Measurements from ENCODE around the gene KHDC1L.
A peak's percentile ranks its signal among the peaks of the same experiment; 100 is the strongest.
"Not testable (repeated sequence)": the region's sequence is repeated elsewhere in the genome, so short reads cannot be mapped to it uniquely, and the experiment has no call there.

The KHDC1L gene, protein sequence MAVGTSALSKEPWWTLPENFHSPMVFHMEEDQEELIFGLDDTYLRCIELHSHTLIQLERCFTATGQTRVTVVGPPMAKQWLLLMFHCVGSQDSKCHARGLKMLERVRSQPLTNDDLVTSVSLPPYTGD

DNA sequence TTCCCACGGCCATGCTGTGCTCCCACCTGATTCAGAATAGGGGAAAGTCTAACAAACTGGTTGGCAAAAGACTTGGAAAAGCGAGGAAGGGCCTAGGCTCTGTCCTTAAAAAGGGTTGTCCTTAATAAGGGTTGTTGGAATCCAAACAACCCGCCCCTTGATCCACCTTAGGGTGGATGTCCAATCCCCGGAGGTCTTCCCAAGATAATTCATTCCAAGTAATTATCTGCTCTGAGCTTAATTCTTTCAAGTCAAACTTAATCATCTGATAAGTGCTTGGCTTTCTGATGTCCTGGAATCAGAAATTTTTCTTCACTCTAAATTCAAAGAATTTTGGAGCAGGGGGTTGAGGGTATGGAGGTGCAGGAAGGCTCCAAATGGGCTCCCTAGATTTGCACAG lies at the start of gene KHDC1L:
Gene KHDC1L (minus strand): TSS at position 101 of the 400 bp plus-strand sequence. CDS start 88 bp downstream, at position 13.
- no peak for DNase-seq (ENCODE audit: low read depth)

- not testable (repeated sequence) for DNase-seq (ENCODE audit: low read depth)
Measured at GRCh38 chr6:73269296-73269695, 44.0 kb upstream of the KHDC1L start.

DNA sequence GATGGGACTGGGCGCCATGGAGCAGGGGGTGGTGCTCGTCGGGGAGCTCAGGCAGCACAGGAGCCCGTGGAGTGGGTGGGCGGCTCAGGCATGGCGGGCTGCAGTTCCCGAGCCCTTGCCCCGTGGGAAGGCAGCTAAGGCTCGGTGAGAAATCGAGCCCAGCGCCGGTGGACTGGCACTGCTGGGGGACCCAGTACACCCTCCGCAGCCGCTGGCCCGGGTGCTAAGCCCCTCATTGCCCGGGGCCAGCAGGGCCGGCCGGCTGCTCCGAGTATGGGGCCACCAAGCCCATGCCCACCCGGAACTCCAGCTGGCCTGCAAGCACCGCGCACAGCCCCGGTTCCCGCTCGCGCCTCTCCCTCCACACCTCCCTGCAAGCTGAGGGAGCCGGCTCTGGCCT lies 43.6 kb upstream of the KHDC1L start:
- DNase-seq (ENCODE audit: low read depth) = not testable (repeated sequence)

- DNase-seq (ENCODE audit: low read depth) = no peak
Measured at GRCh38 chr6:73264446-73264845, 39.1 kb upstream of the KHDC1L start.

GRCh38 chr6:73263570-73263909 lies 38.2 kb upstream of the KHDC1L start:
- no peak for DNase-seq (ENCODE audit: low read depth)

GRCh38 chr6:73262671-73263569 lies 37.6 kb upstream of the KHDC1L start, which contains the start of gene KHDC1:
KHDC1 (minus strand) TSS chr6:73263196; CDS start chr6:73242517, 20,679 bp downstream.
- peak; percentile 62 for DNase-seq (ENCODE audit: low read depth)

DNA sequence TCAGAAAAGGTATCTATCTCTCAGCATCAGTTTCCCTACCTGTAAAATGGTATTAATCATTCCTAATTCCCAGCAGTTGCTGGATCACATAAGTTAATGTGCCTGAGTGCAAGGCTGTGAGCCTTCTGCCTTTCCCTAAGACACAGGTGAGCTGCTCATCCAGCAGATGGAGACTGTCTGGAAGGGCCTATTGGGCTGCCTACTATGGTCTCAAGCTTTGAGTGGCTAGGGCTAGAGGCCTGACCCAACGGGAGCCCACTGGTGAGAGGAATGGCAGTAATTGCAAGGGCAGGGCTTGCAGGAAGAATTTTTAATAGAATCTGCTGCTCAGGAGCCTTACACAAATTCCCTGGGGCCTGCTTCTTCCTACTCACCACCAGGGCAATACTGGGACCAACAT lies 33.4 kb upstream of the KHDC1L start:
- no peak for DNase-seq (ENCODE audit: low read depth)

- not testable (repeated sequence) for DNase-seq (ENCODE audit: low read depth)
Measured at GRCh38 chr6:73254323-73254722, 29.0 kb upstream of the KHDC1L start.

DNA sequence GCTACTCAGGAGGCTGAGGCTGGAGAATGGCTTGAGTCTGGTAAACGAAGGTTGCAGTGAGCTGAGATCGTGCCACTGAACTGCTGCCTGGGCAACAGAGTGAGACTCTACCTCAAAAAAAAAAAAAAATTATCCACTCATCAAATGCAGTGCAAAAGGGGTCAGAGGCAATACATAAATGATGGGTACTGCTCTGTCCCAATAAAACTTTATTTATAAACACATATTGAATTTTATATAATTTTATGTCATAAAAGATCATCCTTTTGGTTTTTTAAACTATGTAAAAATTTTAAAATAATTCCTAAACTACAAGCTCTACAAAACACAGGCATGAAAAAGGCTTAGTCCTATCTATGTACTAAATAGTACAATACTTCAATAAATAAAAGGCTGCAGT lies 27.4 kb upstream of the KHDC1L start:
- no peak for DNase-seq (ENCODE audit: low read depth)

DNA sequence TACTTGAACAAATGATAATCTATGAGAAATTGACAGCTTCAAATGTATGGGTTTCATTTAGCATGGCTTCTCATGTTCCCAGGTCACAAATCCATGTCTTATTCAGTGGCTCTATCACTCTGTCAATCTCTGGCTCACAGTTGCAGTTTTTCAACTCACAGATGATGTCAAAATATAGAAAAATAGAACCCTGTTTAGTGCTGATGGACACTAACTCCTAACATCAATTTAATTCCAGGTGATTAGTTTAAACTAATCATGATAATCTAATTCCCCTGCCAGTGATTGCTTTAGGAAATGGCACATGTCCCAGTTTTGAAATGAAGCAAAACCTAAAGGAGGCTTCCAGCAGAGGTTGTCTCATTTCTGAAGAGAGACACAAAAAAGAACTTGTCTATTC lies 24.7 kb upstream of the KHDC1L start:
- no peak for DNase-seq (ENCODE audit: low read depth)

DNA sequence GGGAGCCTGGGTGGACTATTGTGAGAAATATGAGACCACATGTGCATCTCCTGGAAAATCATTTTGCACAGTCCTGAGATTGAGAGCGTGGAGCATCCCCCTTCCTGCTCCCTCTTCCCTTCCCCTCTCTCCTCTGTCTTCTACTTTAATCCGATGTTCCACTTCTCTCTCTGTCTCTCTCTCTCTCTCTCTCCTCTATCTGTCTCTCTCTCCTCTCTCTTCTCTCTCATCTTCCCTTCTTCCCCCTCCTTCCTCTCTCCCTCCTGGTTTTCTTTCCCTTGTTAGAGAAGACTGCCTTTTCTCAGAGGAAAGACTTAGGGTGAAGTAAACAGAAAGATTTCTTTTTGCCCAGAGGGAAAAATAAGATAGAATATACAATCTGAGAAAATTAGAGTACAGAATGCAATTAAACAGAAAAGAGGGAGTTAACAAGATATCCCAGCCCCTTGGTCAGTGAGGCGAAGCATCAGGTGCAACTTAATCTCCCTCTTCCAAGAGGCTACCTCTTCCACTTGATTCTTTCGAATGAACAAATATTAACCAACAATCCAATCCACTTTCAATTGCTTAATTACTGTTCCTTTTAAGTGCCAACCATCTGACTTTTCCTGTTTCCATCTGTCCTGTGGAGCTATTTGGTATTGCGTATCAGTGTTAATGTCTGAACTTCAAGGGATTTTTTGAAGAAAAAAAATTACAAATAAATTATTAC lies 23.1 kb upstream of the KHDC1L start:
- no peak for DNase-seq (ENCODE audit: low read depth)

DNA sequence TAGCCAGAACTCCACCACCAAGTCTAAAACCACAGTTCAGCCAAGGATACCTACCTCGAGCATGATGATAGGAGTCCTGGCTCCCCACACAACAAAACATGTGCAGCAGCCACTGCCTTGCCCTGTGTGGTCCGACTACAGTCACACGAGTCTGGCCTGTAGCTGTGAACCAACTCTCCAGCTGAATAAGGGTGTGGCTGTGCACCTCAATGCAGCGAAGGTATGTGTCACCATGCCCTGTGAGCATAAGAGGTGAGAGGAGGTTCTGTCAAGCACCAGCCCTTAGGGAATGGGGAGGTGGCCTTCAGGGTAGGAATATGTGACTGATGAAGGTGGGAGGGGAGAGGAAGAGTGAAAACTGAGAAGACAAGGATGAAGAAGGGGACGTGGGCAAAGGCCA lies 16.7 kb upstream of the KHDC1L start:
- DNase-seq (ENCODE audit: low read depth) = no peak

GRCh38 chr6:73240730-73241129 lies 15.4 kb upstream of the KHDC1L start:
- DNase-seq (ENCODE audit: low read depth) = no peak

- no peak for DNase-seq (ENCODE audit: low read depth)
Measured at GRCh38 chr6:73236144-73236750, 11.0 kb upstream of the KHDC1L start.

GRCh38 chr6:73234733-73235132 lies 9.4 kb upstream of the KHDC1L start:
- DNase-seq (ENCODE audit: low read depth) = no peak

GRCh38 chr6:73233971-73234370 lies 8.7 kb upstream of the KHDC1L start:
- DNase-seq (ENCODE audit: low read depth) = not testable (repeated sequence)

GRCh38 chr6:73233048-73233447 lies 7.8 kb upstream of the KHDC1L start:
- no peak for DNase-seq (ENCODE audit: low read depth)

DNA sequence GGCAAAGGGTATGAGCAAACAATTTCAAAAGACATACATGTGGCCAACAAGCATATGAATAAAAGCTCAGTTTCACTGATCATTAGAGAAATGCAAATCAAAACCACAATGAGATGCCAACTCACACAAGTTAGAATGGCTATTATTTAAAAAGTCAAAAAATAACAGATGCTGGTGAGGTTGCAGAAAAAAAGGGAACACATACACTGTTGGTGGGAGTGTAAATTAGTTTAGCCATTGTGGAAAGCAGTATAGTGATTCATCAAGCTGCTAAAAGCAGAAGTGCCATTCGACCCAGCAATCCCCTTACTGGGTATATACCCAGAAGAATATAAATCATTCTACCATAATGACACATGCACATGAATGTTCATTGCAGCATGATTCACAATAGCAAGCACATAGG lies 6.7 kb upstream of the KHDC1L start:
- no peak for DNase-seq (ENCODE audit: low read depth)

GRCh38 chr6:73227606-73228255 lies 2.4 kb upstream of the KHDC1L start:
- no peak for DNase-seq (ENCODE audit: low read depth)

DNA sequence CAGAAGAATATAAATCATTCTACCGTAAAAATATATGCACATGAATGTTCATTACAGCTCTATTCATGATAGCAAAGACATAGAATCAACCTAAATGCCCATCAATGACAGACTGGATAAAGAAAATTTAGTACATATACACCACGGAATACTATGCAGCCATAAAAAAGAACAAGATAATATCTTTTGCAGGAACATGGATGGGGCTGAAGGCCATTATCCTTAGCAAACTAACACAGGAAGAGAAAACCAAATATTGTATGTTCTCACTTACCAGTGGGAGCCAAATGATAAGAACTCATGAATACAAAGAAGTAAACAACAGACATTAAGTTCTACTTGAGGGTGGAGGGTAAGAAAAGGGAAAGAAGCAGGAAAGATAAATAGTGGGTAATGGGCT lies 8.4 kb downstream of the KHDC1L start:
- DNase-seq (ENCODE audit: low read depth) = no peak

DNA sequence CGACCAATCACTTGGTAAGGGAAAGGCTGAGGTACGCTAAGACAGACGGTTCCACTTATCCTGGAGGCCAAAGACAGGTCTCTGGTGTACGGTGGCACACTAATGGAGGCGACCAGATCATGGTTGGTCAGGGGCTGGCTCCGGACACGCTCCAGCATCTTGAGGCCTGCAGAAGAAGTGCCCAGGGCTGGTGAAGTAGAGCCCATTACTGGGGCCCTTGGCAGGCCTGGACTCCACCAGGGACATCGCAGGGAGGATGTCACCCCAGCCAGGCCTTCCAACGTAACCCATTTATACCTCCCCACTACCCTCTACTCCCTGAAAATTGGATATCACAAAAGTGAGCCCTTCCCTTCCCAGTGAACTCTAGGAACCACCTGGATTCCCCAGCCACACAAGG lies 16.2 kb downstream of the KHDC1L start:
- DNase-seq (ENCODE audit: low read depth) = no peak

DNA sequence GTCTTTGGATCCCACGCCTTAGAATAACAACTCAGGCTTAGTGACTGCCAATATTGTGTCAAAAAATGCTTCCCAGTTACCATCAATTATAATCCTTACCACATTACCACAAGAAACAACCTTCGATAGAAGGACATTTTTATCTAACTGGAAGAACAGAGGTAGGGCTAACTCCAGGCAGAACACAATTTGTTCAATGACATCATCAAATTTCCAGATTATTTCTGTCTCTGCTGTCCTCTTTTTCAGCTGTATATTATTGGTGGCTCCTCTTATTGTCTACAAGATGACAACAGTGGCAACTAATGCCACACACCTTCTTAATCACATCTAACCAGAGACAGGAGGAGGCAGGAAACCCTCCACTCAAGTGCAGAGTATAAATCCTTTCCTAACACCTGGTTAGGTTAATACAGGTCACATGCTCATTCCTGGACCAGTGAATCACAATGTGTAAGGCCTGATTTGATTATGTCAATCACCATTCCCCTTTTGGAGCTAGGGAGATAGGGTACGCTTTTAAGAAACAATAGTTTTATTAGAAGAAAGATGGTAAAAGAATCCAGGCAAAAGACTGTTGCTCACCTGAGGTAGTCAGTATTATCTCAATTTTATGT lies 18.0 kb downstream of the KHDC1L start:
- no peak for DNase-seq (ENCODE audit: low read depth)
